Measurements from ENCODE around the gene NCOA1.

- TF ChIP-seq CTCF (conservative IDR thresholded peaks at IDR 0.05; ENCODE audit: low read depth, low read length) (no peak), EZH2 (IDR thresholded peaks at IDR 0.05; ENCODE audit: borderline replicate concordance, low read depth, low read length, poor library complexity, severe bottlenecking) (no peak)
Measured at GRCh38 chr2:24691806-24692205, 200.8 kb downstream of the NCOA1 start.

All from A673 (cell line).